BJ (cell line): ENCODE results near the gene ISL1. TPM values are rescaled to one million over a fixed set of nuclear protein-coding genes. Genes with fewer than 3 reads are reported as not detected.

ENCODE experiments used
- CTCF ChIA-PET: fragments of 350-600 bp; formaldehyde crosslinking; extraction: SDS; loops from one replicate; lab custom pipeline; 2021; ENCODE audit warnings: antibody characterized with exemption, inconsistent platforms; lab: Yijun Ruan, JAX
- POLR2A ChIA-PET: fragments of 300-600 bp; sonication (Branson Sonifier 250); formaldehyde crosslinking; extraction: SDS; loops from one replicate; lab custom pipeline; 2021; ENCODE audit warnings: antibody characterized with exemption; lab: Charles Lee
- DNase-seq: peaks from one replicate; pipeline ENCODE4 v3.0.0-alpha.2; 2011; ENCODE audit warnings: low read depth
- H3K27me3 ChIP-seq: 2 replicates; pipeline ENCODE4 v1.6.0; 2011; ENCODE audit warnings: low read length; ENCODE audit not compliant: control insufficient read depth, insufficient read depth
- H3K36me3 ChIP-seq: 2 replicates; pipeline ENCODE4 v1.5.1; 2011; ENCODE audit warnings: low read length; ENCODE audit not compliant: control insufficient read depth, insufficient read depth
- H3K4me3 ChIP-seq: 2 replicates; pipeline ENCODE4 v1.5.1; 2011; ENCODE audit warnings: low read depth, mild to moderate bottlenecking, control low read depth, low read length
- CTCF ChIP-seq: IDR thresholded peaks from 2 replicates; pipeline ENCODE4 v1.5.1; 2011; ENCODE audit warnings: low read depth, mild to moderate bottlenecking, control low read depth, inconsistent platforms, low read length, moderate library complexity; ENCODE audit not compliant: insufficient read depth
- polyA minus RNA-seq: library from RNA; depleted of rRNA, polyadenylated mRNA; stranded (reverse); fragments of >200 nt; gene quantifications from 2 replicates; pipeline ENCODE4 v1.2.3, GENCODE V29; 2011; rRNA and poly(A)+ RNA removed
- polyA plus RNA-seq: library from polyadenylated mRNA; depleted of rRNA; stranded (reverse); fragments of >200 nt; gene quantifications from 2 replicates; pipeline ENCODE4 v1.2.3, GENCODE V29; 2011; rRNA removed

The ISL1 gene
- polyA plus RNA-seq, result 0.82 and 1.2 TPM in 2 replicates
- polyA minus RNA-seq, result 1.5 and 1.9 TPM in 2 replicates

GRCh38 chr5:51383131-51384121, at the start of gene ISL1:
Gene ISL1, plus strand, starts transcription at chr5:51383448. Its CDS starts 224 bp downstream, at chr5:51383672.
- CTCF ChIA-PET, result interaction anchor here (0.7 to 1.6 kb wide), 4 partner anchors 11 to 578 kb away, joined by 3 to 4 read pairs (median 3); no protein-coding TSS in a partner anchor
- DNase-seq, result peak; percentile 73

GRCh38 chr5:51336878-51337277, 46.4 kb upstream of the ISL1 start:
- no peak for DNase-seq
- ChIA-PET CTCF (interaction anchor here (0.9 kb wide), 1 partner anchor 39 kb away, joined by 3 read pairs; no protein-coding TSS in a partner anchor), POLR2A (no interaction called here)
- H3K36me3 ChIP-seq, result no peaks in the 10 kb centered on the region
- no peak overlapping the region for H3K4me3 ChIP-seq
- no peaks in the 10 kb centered on the region for H3K27me3 ChIP-seq
- TF ChIP-seq CTCF, result no peak

More at GRCh38 chr5:51383131-51384121, at the start of gene ISL1:
- Histone ChIP-seq H3K4me3 (peak within 1 kb of the TSS; percentile 70), H3K27me3 (no peaks in the 10 kb centered on the region), H3K36me3 (no peaks in the 10 kb centered on the region)
- POLR2A ChIA-PET, result interaction anchor here (1.1 kb wide), 1 partner anchor 13 kb away, joined by 4 read pairs; no protein-coding TSS in a partner anchor
- 0 out of 2 replicates have a peak, but pooled peaks have one; percentile 1 for TF ChIP-seq CTCF

- no peak for TF ChIP-seq CTCF
- no peaks in the 10 kb centered on the region for H3K27me3 ChIP-seq
- H3K4me3 ChIP-seq, result no peak overlapping the region
- no peaks in the 10 kb centered on the region for H3K36me3 ChIP-seq
- POLR2A ChIA-PET, result no interaction called here
- CTCF ChIA-PET, result no interaction called here
- peak; percentile 3 for DNase-seq
Observed at GRCh38 chr5:51345106-51345505, 38.1 kb upstream of the ISL1 start.

GRCh38 chr5:51347157-51347556, 36.1 kb upstream of the ISL1 start:
- ChIA-PET CTCF (interaction anchor here (1.2 kb wide), 1 partner anchor 10 kb away, joined by 3 read pairs; no protein-coding TSS in a partner anchor), POLR2A (no interaction called here)
- no peaks in the 10 kb centered on the region for H3K27me3 ChIP-seq
- no peak overlapping the region for H3K4me3 ChIP-seq
- no peak for TF ChIP-seq CTCF
- no peaks in the 10 kb centered on the region for H3K36me3 ChIP-seq
- DNase-seq, result no peak

- Histone ChIP-seq H3K27me3 (no peaks in the 10 kb centered on the region), H3K36me3 (no peaks in the 10 kb centered on the region), H3K4me3 (no peak overlapping the region)
- ChIA-PET POLR2A (no interaction called here), CTCF (interaction anchor here (1.3 kb wide), 1 partner anchor 10 kb away, joined by 3 read pairs; no protein-coding TSS in a partner anchor)
- no peak for DNase-seq
- TF ChIP-seq CTCF, result no peak
Observed at GRCh38 chr5:51347704-51348103, 35.5 kb upstream of the ISL1 start.
